Parathyroid adenoma (tissue), 2 donors: Measurements from ENCODE around the gene HS6ST3.

ENCODE experiments used
- H2AFZ ChIP-seq: fragments of 300-600 bp; sonication (generic); one replicate; pipeline ENCODE4 v1.7.0; 2017; ENCODE audit warnings: antibody characterized with exemption, mild to moderate bottlenecking
- H3K27ac ChIP-seq: fragments of 300-600 bp; sonication (generic); one replicate; pipeline ENCODE4 v1.7.0; 2017
- H3K27me3 ChIP-seq: fragments of 300-600 bp; sonication (generic); one replicate; pipeline ENCODE4 v1.7.0; 2017; ENCODE audit warnings: low read length; ENCODE audit not compliant: control insufficient read depth, insufficient read depth
- H3K36me3 ChIP-seq: fragments of 300-600 bp; sonication (generic); one replicate; pipeline ENCODE4 v1.7.0; 2017; ENCODE audit warnings: low read length; ENCODE audit not compliant: control insufficient read depth, insufficient read depth
- H3K4me1 ChIP-seq: fragments of 300-600 bp; sonication (generic); one replicate; pipeline ENCODE4 v1.7.0; 2017; ENCODE audit warnings: control low read depth
- H3K4me2 ChIP-seq: fragments of 300-600 bp; sonication (generic); one replicate; pipeline ENCODE4 v1.7.0; 2017; ENCODE audit warnings: low read length
- H3K4me3 ChIP-seq: fragments of 300-600 bp; sonication (generic); one replicate; pipeline ENCODE4 v1.7.0; 2017; ENCODE audit warnings: low read depth, low read length
- H3K79me2 ChIP-seq: fragments of 300-600 bp; sonication (generic); one replicate; pipeline ENCODE4 v1.7.0; 2017; ENCODE audit warnings: control low read depth
- H3K9ac ChIP-seq: fragments of 300-600 bp; sonication (generic); one replicate; pipeline ENCODE4 v1.7.0; 2017; ENCODE audit warnings: mild to moderate bottlenecking
- H3K9me3 ChIP-seq: fragments of 300-600 bp; sonication (generic); one replicate; pipeline ENCODE4 v1.7.0; 2017; ENCODE audit warnings: low read length; ENCODE audit not compliant: control insufficient read depth
- TF ChIP-seq, protein P1 (sequence below): fragments of 300-600 bp; sonication (generic); IDR thresholded peaks from one replicate; pipeline ENCODE4 v1.7.0; 2017; ENCODE audit warnings: antibody characterized with exemption, mild to moderate bottlenecking
- donor health status: primary hyperparathyroidism.

HS6ST3 gene

DNA sequence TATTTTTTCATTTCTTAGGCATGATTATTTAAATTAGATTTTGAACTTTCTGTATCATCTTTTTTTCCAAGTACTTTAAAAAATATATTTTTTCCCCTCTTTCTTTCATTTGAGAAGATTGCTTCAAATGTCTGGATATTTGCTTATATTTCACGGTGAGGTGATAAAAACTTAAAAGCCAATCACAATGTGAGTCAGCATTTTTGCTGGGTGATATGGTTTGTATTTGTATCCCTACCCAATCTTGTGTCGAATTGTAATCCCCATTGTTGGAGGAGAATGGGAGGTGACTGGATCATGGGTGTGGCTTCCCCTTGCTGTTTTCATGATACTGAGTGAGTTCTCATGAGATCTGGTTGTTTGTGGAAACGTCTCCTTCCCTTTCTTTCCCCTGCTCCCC, 583.9 kb downstream of the HS6ST3 start:
- Histone ChIP-seq H3K9me3 (no peaks in the 10 kb centered on the region), H3K79me2 (no peaks in the 10 kb centered on the region), H2AFZ (no peak overlapping the region), H3K4me1 (no peaks in the 10 kb centered on the region), H3K4me2 (no peak overlapping the region), H3K36me3 (no peaks in the 10 kb centered on the region), H3K4me3 (no peak overlapping the region), H3K9ac (no peak overlapping the region), H3K27ac (no peak overlapping the region), H3K27me3 (no peaks in the 10 kb centered on the region)
- TF ChIP-seq, protein P1, sequence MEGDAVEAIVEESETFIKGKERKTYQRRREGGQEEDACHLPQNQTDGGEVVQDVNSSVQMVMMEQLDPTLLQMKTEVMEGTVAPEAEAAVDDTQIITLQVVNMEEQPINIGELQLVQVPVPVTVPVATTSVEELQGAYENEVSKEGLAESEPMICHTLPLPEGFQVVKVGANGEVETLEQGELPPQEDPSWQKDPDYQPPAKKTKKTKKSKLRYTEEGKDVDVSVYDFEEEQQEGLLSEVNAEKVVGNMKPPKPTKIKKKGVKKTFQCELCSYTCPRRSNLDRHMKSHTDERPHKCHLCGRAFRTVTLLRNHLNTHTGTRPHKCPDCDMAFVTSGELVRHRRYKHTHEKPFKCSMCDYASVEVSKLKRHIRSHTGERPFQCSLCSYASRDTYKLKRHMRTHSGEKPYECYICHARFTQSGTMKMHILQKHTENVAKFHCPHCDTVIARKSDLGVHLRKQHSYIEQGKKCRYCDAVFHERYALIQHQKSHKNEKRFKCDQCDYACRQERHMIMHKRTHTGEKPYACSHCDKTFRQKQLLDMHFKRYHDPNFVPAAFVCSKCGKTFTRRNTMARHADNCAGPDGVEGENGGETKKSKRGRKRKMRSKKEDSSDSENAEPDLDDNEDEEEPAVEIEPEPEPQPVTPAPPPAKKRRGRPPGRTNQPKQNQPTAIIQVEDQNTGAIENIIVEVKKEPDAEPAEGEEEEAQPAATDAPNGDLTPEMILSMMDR = no peak

DNA sequence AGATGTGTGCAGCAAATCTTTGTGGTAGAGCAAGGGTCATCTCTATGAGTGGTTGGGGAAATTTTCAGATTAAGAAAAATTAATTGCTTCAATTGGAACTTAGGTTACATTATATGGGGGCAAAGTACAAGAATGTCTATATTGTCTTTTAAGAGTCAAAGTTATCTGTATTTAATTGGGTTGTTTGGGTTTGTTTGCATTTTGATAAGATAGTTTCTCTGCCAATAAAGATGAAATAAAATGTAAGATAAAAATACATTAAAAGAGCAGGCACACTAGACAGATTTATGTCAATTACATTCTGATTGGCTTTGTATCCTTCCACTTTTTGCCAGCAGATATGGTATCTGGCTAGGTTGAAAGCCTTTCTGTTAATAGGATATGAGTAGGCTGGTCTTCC, 587.1 kb downstream of the HS6ST3 start:
- Histone ChIP-seq H3K4me1 (no peaks in the 10 kb centered on the region), H3K79me2 (no peaks in the 10 kb centered on the region), H3K4me3 (no peak overlapping the region), H3K27ac (no peak overlapping the region), H3K4me2 (no peak overlapping the region), H3K36me3 (no peaks in the 10 kb centered on the region), H3K27me3 (no peaks in the 10 kb centered on the region), H3K9me3 (no peaks in the 10 kb centered on the region), H2AFZ (no peak overlapping the region), H3K9ac (no peak overlapping the region)
- TF ChIP-seq, protein P1 = no peak

DNA sequence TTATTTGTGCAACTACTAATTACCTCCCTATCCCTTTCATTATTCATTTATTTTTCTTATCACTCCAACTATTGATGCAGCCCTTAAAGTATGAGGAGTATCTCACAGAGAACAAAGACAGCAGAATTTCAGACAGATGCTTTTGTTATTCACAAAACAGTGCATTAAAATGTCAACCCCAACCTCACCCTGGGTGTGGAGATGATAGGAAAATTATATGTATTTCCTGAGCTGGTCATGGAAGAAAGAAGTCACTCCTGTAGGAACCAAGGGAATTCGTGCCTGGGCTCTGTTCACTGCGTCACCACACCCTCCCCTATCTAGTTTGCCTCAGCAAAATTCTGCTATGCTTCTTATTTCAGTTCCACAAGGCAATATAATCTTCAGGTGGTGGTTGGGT, 588.9 kb downstream of the HS6ST3 start:
- Histone ChIP-seq H3K9ac (no peak overlapping the region), H3K4me2 (no peak overlapping the region), H3K36me3 (no peaks in the 10 kb centered on the region), H3K79me2 (no peaks in the 10 kb centered on the region), H3K4me1 (no peaks in the 10 kb centered on the region), H3K27me3 (no peaks in the 10 kb centered on the region), H3K9me3 (no peaks in the 10 kb centered on the region), H3K27ac (no peak overlapping the region), H2AFZ (no peak overlapping the region), H3K4me3 (no peak overlapping the region)
- TF ChIP-seq, protein P1 = no peak

DNA sequence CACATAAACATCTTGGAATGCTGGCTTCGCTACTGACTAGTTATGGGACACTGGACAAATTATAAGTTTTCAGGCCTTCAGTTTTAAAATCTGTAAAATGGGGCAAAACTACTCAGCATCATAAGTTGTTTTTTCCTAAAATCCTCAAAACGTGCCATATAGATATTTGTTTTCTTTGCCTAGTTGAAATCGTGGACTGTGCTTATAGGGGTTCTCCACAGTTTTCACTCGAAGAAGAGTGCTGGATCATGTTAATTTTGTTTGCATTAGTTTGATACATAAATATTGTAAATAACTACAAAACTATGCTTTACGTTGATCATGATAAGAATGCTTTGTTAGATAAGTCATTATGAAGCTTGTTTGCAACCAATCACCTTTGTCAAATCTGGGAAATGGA, 591.0 kb downstream of the HS6ST3 start:
- Histone ChIP-seq H2AFZ (no peak overlapping the region), H3K36me3 (no peaks in the 10 kb centered on the region), H3K4me3 (no peak overlapping the region), H3K27ac (no peak overlapping the region), H3K4me1 (no peaks in the 10 kb centered on the region), H3K4me2 (no peak overlapping the region), H3K79me2 (no peaks in the 10 kb centered on the region), H3K27me3 (no peaks in the 10 kb centered on the region), H3K9me3 (no peaks in the 10 kb centered on the region), H3K9ac (no peak overlapping the region)
- TF ChIP-seq, protein P1 = no peak

DNA sequence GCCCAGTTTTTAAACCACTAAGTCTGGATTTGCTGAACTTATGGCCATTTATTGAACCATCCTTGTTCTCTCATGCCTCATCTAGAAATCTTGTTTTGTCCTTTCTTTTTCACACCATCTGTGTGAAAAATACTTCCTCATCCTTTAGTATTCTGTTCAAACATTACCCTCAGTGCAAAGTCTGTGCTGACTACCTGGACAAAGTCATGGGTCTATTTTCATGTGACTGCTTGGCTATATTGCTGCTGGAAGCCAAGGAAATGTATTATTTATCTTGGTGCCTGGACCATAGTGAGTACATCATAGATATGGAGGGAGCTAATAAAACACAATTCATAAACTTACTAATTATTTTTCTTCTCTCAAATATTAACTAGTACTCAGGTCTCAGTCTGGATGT, 591.9 kb downstream of the HS6ST3 start:
- TF ChIP-seq, protein P1 = no peak
- Histone ChIP-seq H2AFZ (no peak overlapping the region), H3K27me3 (no peaks in the 10 kb centered on the region), H3K27ac (no peak overlapping the region), H3K9me3 (no peaks in the 10 kb centered on the region), H3K9ac (no peak overlapping the region), H3K36me3 (no peaks in the 10 kb centered on the region), H3K79me2 (no peaks in the 10 kb centered on the region), H3K4me1 (no peaks in the 10 kb centered on the region), H3K4me2 (no peak overlapping the region), H3K4me3 (no peak overlapping the region)
